Suprapubic skin (tissue), 4 donors: Measurements from ENCODE around the gene ZC3H12C. TPM values are rescaled to one million over a fixed set of nuclear protein-coding genes. Genes with fewer than 3 reads are reported as not detected.

ENCODE experiments used
- DNase-seq, 2 donors: peaks; one replicate each; pipeline ENCODE4 v3.0.0-alpha.2; 2019; ENCODE audit warnings: low spot score in 2 of 2
- H3K27ac ChIP-seq: fragments of 200-600 bp; sonication (generic); one replicate; pipeline ENCODE4 v1.5.1; 2019
- H3K27me3 ChIP-seq: fragments of 200-600 bp; sonication (generic); one replicate; pipeline ENCODE4 v1.5.1; 2019
- H3K36me3 ChIP-seq: fragments of 200-600 bp; sonication (generic); one replicate; pipeline ENCODE4 v1.5.1; 2019
- H3K4me1 ChIP-seq: fragments of 200-600 bp; sonication (generic); one replicate; pipeline ENCODE4 v1.5.1; 2019
- H3K4me3 ChIP-seq: fragments of 200-600 bp; sonication (generic); one replicate; pipeline ENCODE4 v1.5.1; 2019; ENCODE audit warnings: mild to moderate bottlenecking
- H3K9me3 ChIP-seq: fragments of 200-600 bp; sonication (generic); one replicate; pipeline ENCODE4 v1.5.1; 2019
- CTCF ChIP-seq, 2 donors: fragments of 200-600 bp in 1 of 2; fragments of 450-650 bp in 1 of 2; sonication (generic) in 1 of 2; IDR thresholded peaks; one replicate each; pipeline ENCODE4 v1.5.1; 2016 to 2019; ENCODE audit warnings: antibody characterized with exemption in 2 of 2, mild to moderate bottlenecking in 1 of 2, moderate library complexity in 1 of 2
- EP300 ChIP-seq: sonication (generic); formaldehyde crosslinking; IDR thresholded peaks from one replicate; pipeline ENCODE4 v1.6.1; 2017; ENCODE audit warnings: antibody characterized with exemption
- POLR2A ChIP-seq, 2 donors: fragments of 450-650 bp; IDR thresholded peaks; one replicate each; pipeline ENCODE4 v1.6.1; 2017; ENCODE audit warnings: antibody characterized with exemption in 2 of 2, mild to moderate bottlenecking in 2 of 2, moderate library complexity in 2 of 2
- POLR2AphosphoS5 ChIP-seq, 3 donors: sonication (generic); formaldehyde crosslinking; IDR thresholded peaks; one replicate each; pipeline ENCODE4 v1.6.1; 2017; ENCODE audit warnings: antibody characterized with exemption in 3 of 3
- WGBS: methylation state at CpG from one replicate; pipeline ENCODE4 v1.1.5; 2018; 5-methylcytosine and 5-hydroxymethylcytosine counted together
- total RNA-seq, 4 donors: library from RNA; depleted of rRNA; stranded (reverse); fragments of >200 nt; gene quantifications; one replicate each; pipeline ENCODE4 v1.1.0, GENCODE V29; 2016

ZC3H12C gene
- total RNA-seq, 4 donors from 2014 or later, result 15.0 to 22.7 (median 20.8) TPM

- WGBS, result 94% methylated on average over 7 of the region's 8 CpGs
- no peak for DNase-seq
- TF ChIP-seq EP300 (no peak), CTCF (IDR thresholded peaks at IDR 0.05) (no peak), POLR2A (IDR thresholded peaks at IDR 0.05) (no peak), POLR2AphosphoS5 (IDR thresholded peaks at IDR 0.05) (no peak)
Observed at GRCh38 chr11:110050201-110050506, 43.0 kb upstream of the ZC3H12C start.

GRCh38 chr11:110053848-110054414 is 39.3 kb upstream of the ZC3H12C start:
- no peak overlapping the region for H3K4me3 ChIP-seq
- TF ChIP-seq POLR2A (IDR thresholded peaks at IDR 0.05) (no peak), POLR2AphosphoS5 (IDR thresholded peaks at IDR 0.05) (no peak), CTCF (IDR thresholded peaks at IDR 0.05) (no peak), EP300 (no peak)
- peaks cover 9% of the 10 kb centered on the region for H3K9me3 ChIP-seq
- no peaks in the 10 kb centered on the region for H3K4me1 ChIP-seq
- no peak for DNase-seq
- no peak overlapping the region for H3K27ac ChIP-seq
- no peaks in the 10 kb centered on the region for H3K27me3 ChIP-seq
- 92% methylated on average over 11 of the region's 11 CpGs for WGBS
- H3K36me3 ChIP-seq, result no peaks in the 10 kb centered on the region

More at GRCh38 chr11:110050201-110050506, 43.0 kb upstream of the ZC3H12C start:
- Histone ChIP-seq H3K4me1 (no peaks in the 10 kb centered on the region), H3K27me3 (no peaks in the 10 kb centered on the region), H3K36me3 (no peaks in the 10 kb centered on the region), H3K4me3 (no peak overlapping the region), H3K9me3 (peaks cover 9% of the 10 kb centered on the region), H3K27ac (no peak overlapping the region)

GRCh38 chr11:110056956-110057355 is 36.2 kb upstream of the ZC3H12C start:
- H3K36me3 ChIP-seq, result no peaks in the 10 kb centered on the region
- TF ChIP-seq POLR2AphosphoS5 (IDR thresholded peaks at IDR 0.05) (no peak), EP300 (no peak), CTCF (IDR thresholded peaks at IDR 0.05) (no peak), POLR2A (IDR thresholded peaks at IDR 0.05) (no peak)
- H3K27ac ChIP-seq, result no peak overlapping the region
- no peak overlapping the region for H3K4me3 ChIP-seq
- 67% methylated on average over 2 of the region's 2 CpGs for WGBS
- H3K9me3 ChIP-seq, result peaks cover 9% of the 10 kb centered on the region
- H3K4me1 ChIP-seq, result no peaks in the 10 kb centered on the region
- no peaks in the 10 kb centered on the region for H3K27me3 ChIP-seq
- DNase-seq, result no peak

GRCh38 chr11:110059706-110060463 is 33.3 kb upstream of the ZC3H12C start:
- no peak overlapping the region for H3K27ac ChIP-seq
- no peak overlapping the region for H3K4me3 ChIP-seq
- TF ChIP-seq CTCF (IDR thresholded peaks at IDR 0.05) (no peak), POLR2A (IDR thresholded peaks at IDR 0.05) (no peak), EP300 (no peak), POLR2AphosphoS5 (IDR thresholded peaks at IDR 0.05) (no peak)
- no peak for DNase-seq
- WGBS, result 78% methylated on average over 2 of the region's 2 CpGs
- H3K9me3 ChIP-seq, result no peaks in the 10 kb centered on the region
- H3K36me3 ChIP-seq, result no peaks in the 10 kb centered on the region
- H3K27me3 ChIP-seq, result no peaks in the 10 kb centered on the region
- no peaks in the 10 kb centered on the region for H3K4me1 ChIP-seq

- no peaks in the 10 kb centered on the region for H3K9me3 ChIP-seq
- H3K27ac ChIP-seq, result no peak overlapping the region
- DNase-seq, result no peak
- WGBS, result 32% methylated on average over 1 of the region's 1 CpG
- H3K4me3 ChIP-seq, result no peak overlapping the region
- TF ChIP-seq POLR2A (IDR thresholded peaks at IDR 0.05) (no peak), EP300 (no peak)
- no peaks in the 10 kb centered on the region for H3K27me3 ChIP-seq
- no peaks in the 10 kb centered on the region for H3K36me3 ChIP-seq
- peaks cover 4% of the 10 kb centered on the region for H3K4me1 ChIP-seq
Observed at GRCh38 chr11:110061296-110061695, 31.9 kb upstream of the ZC3H12C start.
